Upper lobe of right lung (tissue), 1 donor: Measurements from ENCODE around the gene ZPLD1. TPM values are rescaled to one million over a fixed set of nuclear protein-coding genes. Genes with fewer than 3 reads are reported as not detected.

Source experiments
- ATAC-seq: fragments of 200-7000 bp; cut with Tn5 transposase; one replicate; pipeline ENCODE4 v1.9.1; 2020; ENCODE audit warnings: mild to moderate bottlenecking, moderate library complexity
- DNase-seq: peaks from one replicate; pipeline ENCODE4 v3.0.0-alpha.2; 2020
- H3K27ac ChIP-seq: fragments of 200-600 bp; one replicate; pipeline ENCODE4 v1.8.0; 2022
- H3K27me3 ChIP-seq: fragments of 200-600 bp; one replicate; pipeline ENCODE4 v1.8.0; 2022; ENCODE audit warnings: mild to moderate bottlenecking
- H3K36me3 ChIP-seq: fragments of 200-600 bp; one replicate; pipeline ENCODE4 v1.8.0; 2022
- H3K4me1 ChIP-seq: fragments of 200-600 bp; one replicate; pipeline ENCODE4 v1.8.0; 2022
- H3K4me3 ChIP-seq: fragments of 200-600 bp; one replicate; pipeline ENCODE4 v1.8.0; 2022; ENCODE audit warnings: mild to moderate bottlenecking
- H3K9me3 ChIP-seq: fragments of 200-600 bp; one replicate; pipeline ENCODE4 v1.8.0; 2022
- CTCF ChIP-seq: fragments of 200-600 bp; IDR thresholded peaks from one replicate; pipeline ENCODE4 v1.8.0; 2022; ENCODE audit warnings: antibody characterized with exemption
- intact Hi-C: fragments of 100-400 bp; cut with DNase I; formaldehyde crosslinking; loops from one replicate; pipeline ENCODE4 v1.11.0; 2022
- total RNA-seq: library from RNA; stranded (reverse); fragmentation: NEBNext Ultra II Directional; extraction: Animal tissue kit (Norgen Biotek cat#: 25700); gene quantifications from one replicate; pipeline ENCODE4 v1.2.1, GENCODE V29; 2021
- donor health status: DM: no; HTN: yes; CAD: no; lungs with severe emphysema.

Gene ZPLD1
- total RNA-seq, 1 donor from 2014 or later = not detected

- ATAC-seq (no peak), DNase-seq (no peak)
- H3K4me1 ChIP-seq = no peaks in the 10 kb centered on the region
- H3K27ac ChIP-seq = no peak overlapping the region
- no peak overlapping the region for H3K4me3 ChIP-seq
- no peaks in the 10 kb centered on the region for H3K27me3 ChIP-seq
- no peak for TF ChIP-seq CTCF
- no peaks in the 10 kb centered on the region for H3K36me3 ChIP-seq
- no peaks in the 10 kb centered on the region for H3K9me3 ChIP-seq
- intact Hi-C loops = no loop called here
These were observed 39.4 kb downstream of the ZPLD1 start for GRCh38 chr3:102474207-102474606.

DNA sequence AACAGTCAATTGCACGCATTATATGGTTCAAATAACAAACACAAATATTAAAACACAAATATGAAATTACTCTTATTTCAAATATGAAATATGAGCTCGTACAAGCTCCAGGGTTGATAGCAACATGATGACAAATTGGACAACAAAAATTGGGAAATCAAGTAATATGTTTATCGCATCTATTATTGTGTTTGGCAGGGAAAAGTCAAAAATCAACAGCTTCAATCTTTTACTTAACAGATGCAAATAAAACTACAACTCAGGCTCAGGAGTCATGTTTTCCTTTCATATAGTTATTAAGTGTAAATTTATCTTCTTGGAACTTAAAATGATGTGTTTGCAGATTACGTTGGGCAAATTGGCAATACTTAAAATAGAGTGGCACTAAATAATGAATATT lies 41.4 kb downstream of the ZPLD1 start:
- Histone ChIP-seq H3K36me3 (no peaks in the 10 kb centered on the region), H3K27me3 (no peaks in the 10 kb centered on the region), H3K27ac (no peak overlapping the region), H3K4me1 (peaks cover 4% of the 10 kb centered on the region), H3K4me3 (no peak overlapping the region), H3K9me3 (no peaks in the 10 kb centered on the region)
- intact Hi-C loops = no loop called here
- DNase-seq = no peak
- TF ChIP-seq CTCF = no peak
- no peak for ATAC-seq

DNA sequence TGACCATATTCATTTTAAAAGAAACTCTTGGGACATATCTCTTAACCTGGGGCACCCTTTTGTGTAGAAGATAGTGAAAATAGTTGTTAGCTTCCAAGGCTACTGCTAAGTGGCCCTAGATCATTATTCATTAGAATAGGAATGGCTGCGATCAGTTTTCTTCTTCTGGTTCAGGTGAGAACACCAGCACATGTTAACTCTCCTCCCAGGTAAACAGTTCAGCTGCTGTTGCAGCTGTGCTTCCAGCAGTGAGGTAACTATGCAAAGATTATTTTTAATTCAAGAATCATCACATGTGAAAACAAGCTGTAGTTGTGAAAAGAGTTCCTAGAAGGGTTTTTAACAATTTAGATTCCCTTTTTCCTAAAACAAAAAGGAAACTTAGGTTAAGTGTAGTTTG lies 43.3 kb downstream of the ZPLD1 start:
- no peak overlapping the region for H3K4me3 ChIP-seq

DNA sequence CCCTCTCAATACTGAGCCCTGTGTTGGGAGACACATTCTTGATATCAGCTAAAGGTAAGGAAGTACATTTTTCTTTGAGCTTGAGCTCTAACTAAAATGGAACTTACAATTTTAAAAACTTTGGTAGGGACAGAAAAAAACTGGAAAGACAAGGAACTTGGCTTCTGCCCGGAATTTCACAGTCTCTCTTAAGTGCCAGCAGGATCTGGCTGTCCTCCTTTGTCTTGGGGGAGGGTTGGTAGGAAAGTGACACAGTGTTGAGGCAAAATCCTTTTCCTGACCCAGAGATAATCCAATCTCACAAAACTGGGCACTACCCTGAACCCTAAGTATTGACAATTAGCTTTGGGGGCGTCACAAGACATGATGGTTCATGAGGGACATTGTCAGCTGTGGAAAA lies 45.3 kb downstream of the ZPLD1 start:
- Histone ChIP-seq H3K27ac (no peak overlapping the region), H3K9me3 (no peaks in the 10 kb centered on the region), H3K36me3 (no peaks in the 10 kb centered on the region), H3K4me1 (peaks cover 4% of the 10 kb centered on the region), H3K4me3 (no peak overlapping the region), H3K27me3 (no peaks in the 10 kb centered on the region)
- intact Hi-C loops = no loop called here
- DNase-seq (no peak), ATAC-seq (no peak)
- no peak for TF ChIP-seq CTCF

More for the DNA sequence above, 43.3 kb downstream of the ZPLD1 start:
- Histone ChIP-seq H3K36me3 (no peaks in the 10 kb centered on the region), H3K27ac (no peak overlapping the region), H3K27me3 (no peaks in the 10 kb centered on the region), H3K9me3 (no peaks in the 10 kb centered on the region), H3K4me1 (peaks cover 4% of the 10 kb centered on the region)
- DNase-seq (no peak), ATAC-seq (no peak)
- intact Hi-C loops = no loop called here
- no peak for TF ChIP-seq CTCF

- DNase-seq (no peak), ATAC-seq (no peak)
- Histone ChIP-seq H3K27me3 (no peaks in the 10 kb centered on the region), H3K9me3 (no peaks in the 10 kb centered on the region), H3K36me3 (no peaks in the 10 kb centered on the region), H3K4me3 (no peak overlapping the region), H3K4me1 (peaks cover 4% of the 10 kb centered on the region), H3K27ac (no peak overlapping the region)
- intact Hi-C loops = no loop called here
- TF ChIP-seq CTCF = no peak
These were observed 46.2 kb downstream of the ZPLD1 start for GRCh38 chr3:102481050-102481449.

DNA sequence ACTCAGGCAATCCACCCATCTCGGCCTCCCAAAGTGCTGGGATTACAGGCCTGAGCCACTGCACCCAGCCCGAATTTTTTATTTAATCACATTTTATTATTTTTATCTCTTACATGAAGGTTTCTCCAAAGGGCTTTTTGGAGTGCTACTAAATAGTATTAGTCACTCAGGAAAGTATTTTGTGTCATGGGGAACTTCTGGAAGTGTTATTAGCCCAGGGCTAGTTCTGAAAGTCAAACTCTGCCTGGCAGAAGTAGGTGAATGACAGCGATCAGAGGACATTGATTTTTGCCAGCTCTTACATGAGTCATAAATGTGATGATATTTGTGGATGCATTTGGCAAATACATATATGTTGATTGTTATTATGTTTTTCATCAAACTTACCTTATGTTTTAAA lies 48.7 kb downstream of the ZPLD1 start:
- no peaks in the 10 kb centered on the region for H3K27me3 ChIP-seq
- H3K9me3 ChIP-seq = no peaks in the 10 kb centered on the region
- ATAC-seq = no peak
- intact Hi-C loops = no loop called here
- H3K36me3 ChIP-seq = no peaks in the 10 kb centered on the region
- H3K4me1 ChIP-seq = peaks cover 4% of the 10 kb centered on the region
- TF ChIP-seq CTCF = no peak
- no peak overlapping the region for H3K27ac ChIP-seq
- no peak for DNase-seq
- H3K4me3 ChIP-seq = no peak overlapping the region
